GM21825 (cell line): Measurements from ENCODE around the gene PARD6B.
"Not testable (repeated sequence)": the region's sequence is repeated elsewhere in the genome, so short reads cannot be mapped to it uniquely, and the experiment has no call there.

Experiments
- ATAC-seq: cut with Tn5 transposase; IDR thresholded peaks from one replicate; pipeline ENCODE4 v1.9.1; 2021; ENCODE audit warnings: mild to moderate bottlenecking, moderate library complexity; ENCODE audit not compliant: unreplicated experiment

PARD6B gene

DNA sequence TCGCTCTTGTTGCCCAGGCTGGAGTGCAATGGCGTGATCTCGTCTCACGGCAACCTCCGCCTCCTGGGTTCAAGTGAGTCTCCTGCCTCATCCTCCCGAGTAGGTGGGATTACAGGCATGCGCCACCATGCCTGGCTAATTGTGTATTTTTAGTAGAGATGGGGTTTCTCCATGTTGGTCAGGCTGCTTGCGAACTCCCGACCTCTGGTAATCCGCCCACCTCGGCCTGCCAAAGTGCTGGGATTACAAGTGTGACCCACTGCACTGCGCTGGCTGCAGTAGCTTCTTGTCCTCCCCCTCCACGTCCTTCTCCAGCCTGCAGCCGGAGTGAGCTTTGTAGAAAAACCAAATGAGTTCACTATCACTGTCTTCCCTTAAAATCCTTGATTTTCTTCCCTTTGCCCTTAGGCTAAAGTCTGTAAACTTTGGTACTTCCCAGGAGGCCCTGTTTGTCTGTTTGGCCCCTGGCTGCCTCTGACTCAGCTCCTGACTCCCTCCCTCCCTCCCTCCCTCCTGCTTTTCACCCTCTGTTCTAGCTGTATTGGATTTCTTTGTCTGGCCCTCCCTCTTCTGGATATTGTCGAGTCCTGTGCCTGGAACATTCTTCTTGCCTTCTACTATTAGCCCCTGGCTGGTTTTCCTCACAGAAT lies 12.9 kb downstream of the PARD6B start:
- ATAC-seq, result no peak

DNA sequence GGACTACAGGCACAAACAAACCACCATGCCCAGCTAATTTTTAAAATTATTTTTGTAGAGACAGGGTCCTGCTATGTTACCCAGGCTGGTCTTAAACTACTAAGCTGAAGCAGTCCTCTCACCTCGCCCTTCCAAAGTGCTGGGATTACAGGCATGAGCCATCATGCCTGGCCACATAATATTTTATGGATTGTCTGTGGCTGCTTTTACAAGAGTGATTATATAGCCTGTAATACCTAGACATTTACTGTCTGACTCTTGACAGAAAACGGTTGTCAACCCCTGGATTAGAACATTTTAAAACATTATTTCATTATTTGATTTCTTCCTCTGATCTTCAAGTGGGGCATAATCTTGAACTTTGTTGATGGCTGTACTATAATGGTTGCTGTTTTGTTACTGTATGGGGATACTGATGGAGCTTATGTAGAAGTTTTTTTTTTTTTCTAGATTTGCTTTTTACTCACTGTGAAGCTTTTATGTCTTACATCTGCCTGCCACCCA lies 14.3 kb downstream of the PARD6B start:
- no peak for ATAC-seq

DNA sequence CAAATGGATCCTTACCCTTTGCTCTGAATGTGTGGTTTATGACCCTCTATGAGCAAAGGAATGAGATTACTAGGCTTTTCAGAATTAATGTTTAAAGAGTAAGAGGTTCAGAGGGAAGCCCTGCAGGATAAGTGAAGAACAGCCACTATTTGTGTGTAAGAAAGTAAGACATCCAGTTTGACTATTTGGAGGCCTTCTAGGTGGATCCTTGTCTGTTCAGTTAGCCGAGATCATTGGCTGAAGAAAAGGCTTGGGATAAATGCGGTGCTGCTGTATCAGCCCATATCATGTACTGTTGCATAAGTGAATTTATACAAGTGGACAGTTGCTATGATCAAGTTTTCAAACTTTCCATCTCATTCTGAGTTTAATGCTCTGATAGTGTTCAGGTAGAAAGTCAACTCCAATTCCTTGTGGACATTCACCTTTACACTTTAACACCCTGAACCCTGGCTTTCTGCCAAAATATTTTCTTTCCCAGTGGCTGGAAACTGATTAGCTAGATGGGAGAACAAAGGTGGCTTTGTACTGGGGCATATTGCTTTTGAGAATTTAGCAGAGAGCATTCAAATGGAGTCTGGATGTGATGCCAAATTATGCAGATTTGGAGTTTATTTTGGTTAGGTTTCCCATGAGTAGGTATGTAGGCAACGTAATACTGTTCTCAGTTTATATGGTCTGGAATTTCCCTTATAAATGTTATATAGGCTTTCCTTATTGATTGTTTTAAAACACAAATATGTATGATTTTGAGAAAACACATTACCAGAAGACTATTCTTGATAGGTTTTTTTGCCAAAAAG lies 15.0 kb downstream of the PARD6B start:
- no peak for ATAC-seq

DNA sequence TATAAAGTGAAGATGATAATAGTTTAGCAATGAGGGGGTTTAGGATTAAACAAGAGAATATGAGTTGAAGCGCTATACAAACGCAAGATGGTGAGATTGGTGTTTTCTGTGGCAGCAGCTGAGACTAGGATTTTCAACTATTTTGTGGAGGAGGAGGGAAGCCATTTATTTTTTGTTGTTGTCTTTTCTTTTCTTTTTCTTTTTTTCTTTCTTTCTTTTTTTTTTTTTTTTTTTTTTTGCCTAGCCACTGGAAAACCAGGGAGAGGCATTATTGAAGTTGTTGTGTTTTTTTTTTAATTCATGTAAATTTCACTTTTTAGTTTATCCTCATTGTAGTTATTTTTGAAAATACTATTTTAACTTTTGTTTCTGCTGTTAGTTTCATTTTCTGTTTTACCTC lies 15.9 kb downstream of the PARD6B start:
- no peak for ATAC-seq

DNA sequence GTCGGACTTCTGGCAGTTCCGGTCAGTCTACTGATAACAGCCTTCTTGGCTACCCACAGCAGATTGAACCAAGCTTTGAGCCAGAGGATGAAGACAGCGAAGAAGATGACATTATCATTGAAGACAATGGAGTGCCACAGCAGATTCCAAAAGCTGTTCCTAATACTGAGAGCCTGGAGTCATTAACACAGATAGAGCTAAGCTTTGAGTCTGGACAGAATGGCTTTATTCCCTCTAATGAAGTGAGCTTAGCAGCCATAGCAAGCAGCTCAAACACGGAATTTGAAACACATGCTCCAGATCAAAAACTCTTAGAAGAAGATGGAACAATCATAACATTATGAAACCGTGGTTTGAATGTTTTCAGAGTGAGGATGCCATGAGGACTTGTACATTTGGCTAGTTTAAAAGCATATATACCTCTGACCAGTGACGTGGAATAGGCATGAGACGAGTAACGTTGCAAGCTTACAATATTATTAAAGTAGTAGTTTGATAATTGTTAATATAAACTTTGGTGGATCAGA lies 18.8 kb downstream of the PARD6B start:
- no peak for ATAC-seq

DNA sequence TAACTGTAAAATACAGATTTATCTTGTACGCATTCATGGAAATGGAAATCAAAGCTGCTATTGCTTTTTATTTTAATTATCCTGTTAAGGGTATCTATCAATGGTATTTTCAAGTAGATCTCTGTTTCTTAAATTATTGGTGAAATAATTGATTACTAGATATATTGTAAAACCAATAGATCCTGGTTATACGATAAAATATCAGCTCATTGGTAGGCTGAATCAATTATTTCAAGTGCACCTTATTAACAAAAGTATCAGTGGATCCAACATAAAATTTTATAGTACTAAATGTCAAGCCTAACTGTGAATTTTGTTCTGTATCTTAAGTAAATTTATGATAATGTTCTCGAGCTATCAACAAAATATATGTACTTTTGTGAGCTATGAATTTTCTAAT lies 21.8 kb downstream of the PARD6B start:
- ATAC-seq, result no peak

DNA sequence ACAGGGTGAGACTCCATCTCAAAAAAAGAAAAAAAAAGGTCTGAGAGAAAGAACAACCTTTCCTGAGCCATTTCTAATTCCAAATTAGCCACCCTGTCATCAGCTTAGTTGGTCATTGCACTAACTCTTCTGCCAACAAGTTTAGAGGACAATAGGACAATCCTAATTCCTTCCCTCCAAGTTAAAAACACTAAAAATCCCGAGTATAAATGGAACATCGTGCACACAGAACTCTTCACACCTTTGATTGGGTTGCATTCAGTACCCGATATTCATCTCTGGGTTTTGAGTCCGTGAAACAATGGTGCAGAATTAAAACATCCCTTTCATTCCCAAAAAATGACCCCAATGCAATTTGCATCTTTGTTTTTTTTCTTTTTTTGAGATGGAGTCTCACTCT lies 23.0 kb downstream of the PARD6B start:
- ATAC-seq, result no peak

DNA sequence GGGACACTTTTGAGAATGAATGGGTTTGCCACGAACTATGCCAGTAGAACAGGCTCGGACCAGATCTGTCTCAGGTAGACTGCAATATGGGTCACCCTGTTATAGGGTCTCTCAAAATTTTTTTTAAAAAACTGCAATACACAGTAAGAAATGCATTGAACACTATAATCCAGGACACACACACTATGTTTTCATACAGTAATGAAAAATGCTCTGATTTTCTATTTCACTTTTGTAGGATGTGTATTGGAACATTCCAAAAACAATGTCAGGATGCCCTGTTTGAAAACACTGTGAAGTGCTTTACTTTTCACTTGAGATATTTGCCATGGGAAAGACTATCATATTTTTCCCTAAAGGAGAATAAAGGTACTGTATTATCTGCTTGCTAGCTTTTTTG lies 25.1 kb downstream of the PARD6B start:
- ATAC-seq, result no peak

DNA sequence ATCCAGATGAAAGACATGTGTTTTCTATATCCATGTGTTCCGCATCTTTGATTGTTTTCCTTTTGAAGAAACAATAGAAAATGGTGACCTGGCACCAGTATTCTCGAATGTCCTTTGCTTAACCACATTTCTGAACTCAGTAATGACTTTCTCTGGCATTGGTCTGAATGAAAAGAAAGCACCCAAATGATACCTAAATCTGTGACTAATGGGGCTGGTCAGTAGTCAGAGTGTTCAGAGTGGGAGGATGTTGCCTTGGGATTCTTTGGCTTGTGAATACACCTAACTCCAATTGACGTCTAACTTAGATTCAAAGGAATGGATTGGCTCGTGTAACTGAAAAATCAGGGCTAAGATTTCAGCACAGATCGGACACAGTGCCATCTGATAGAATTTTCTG lies 27.1 kb downstream of the PARD6B start:
- ATAC-seq, result no peak

DNA sequence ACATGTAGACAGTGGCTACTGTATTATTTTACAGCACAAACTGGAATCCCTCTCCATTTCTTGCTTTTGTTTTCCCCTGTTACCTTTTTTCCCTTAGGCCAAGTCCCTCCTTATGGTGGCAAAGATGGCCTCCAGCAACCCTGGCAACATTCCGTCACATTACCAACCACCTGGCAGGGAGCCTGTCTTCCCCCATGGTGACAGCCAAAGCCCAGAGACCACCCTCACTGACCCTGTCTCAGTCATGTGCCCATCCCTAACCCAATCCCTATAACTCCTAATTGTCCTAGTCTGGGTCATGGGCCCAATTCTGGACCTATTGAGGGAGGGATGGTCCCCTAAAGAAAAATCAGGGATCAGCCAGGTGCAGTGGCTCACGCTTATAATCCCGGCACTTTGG lies 27.6 kb downstream of the PARD6B start:
- no peak for ATAC-seq

DNA sequence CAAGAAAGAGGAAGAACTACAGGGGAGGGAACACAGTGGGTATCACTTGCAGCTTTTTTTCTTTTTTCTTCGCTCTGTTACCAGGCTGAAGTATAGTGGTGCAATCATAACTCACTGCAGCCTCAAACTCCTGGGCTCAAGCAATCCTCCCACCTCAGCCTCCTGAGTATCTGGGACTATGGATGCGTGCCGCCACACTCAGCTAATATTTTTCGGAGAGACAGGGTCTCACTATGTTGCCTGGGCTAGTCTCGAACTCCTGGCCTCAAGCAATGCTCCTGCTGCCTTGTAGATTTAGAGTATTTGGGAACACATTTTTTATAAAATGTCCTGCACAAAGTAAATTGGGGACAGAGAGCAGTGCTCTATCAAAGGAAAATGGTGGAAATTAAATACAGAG lies 28.3 kb downstream of the PARD6B start:
- no peak for ATAC-seq

DNA sequence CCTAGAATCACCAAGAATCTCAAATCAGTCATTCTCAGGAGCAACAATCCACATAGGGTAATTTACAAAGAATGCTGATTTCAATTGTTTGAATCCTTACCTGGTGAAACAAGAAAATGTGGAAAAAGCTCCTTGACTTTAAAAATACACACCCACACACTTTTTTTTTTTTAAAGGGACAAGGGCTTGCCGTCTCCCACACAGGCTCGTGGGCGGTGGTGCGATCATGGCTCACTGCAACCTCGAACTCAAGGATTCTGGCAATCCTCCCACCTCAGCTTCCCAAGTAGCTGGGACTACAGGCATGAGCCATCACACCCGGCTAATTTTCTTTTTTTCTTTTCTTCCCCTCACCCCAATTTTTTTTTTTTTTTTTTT lies 30.7 kb downstream of the PARD6B start:
- no peak for ATAC-seq

DNA sequence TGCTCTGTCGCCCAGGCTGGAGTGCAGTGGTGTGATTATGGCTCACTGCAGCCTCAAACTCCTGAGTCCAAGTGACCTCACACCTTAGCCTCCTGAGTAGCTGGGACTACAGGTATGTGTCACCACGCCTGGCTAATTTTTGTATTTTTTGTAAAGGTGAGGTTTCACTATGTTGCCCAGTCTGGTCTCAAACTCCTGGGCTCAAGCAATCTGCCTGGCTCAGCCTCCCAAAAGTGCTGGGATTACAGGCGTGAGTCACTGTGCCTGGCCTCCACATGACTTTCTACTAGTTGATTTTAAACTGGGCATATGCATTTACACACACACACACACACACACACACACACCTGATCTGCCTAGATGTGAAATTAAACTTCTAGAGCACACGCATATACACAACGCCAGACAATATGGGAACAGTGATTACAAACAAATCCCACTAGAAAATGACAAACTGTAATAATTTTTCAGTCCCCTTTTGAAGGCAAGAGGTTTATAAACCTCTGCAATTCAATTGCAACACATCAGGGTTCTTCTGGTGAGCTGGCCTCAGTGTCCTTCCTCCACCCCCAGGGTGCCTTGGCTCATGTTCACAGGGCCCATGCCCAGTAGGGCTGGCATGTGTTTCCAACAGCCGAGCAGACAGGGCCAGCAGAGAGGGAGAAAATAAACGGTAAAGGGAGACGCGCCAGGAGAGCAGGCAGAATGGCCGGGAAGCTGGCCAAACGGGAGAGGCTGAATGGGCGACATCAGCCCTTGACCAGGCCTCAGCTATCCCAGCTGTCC lies 31.2 kb downstream of the PARD6B start:
- no peak for ATAC-seq

DNA sequence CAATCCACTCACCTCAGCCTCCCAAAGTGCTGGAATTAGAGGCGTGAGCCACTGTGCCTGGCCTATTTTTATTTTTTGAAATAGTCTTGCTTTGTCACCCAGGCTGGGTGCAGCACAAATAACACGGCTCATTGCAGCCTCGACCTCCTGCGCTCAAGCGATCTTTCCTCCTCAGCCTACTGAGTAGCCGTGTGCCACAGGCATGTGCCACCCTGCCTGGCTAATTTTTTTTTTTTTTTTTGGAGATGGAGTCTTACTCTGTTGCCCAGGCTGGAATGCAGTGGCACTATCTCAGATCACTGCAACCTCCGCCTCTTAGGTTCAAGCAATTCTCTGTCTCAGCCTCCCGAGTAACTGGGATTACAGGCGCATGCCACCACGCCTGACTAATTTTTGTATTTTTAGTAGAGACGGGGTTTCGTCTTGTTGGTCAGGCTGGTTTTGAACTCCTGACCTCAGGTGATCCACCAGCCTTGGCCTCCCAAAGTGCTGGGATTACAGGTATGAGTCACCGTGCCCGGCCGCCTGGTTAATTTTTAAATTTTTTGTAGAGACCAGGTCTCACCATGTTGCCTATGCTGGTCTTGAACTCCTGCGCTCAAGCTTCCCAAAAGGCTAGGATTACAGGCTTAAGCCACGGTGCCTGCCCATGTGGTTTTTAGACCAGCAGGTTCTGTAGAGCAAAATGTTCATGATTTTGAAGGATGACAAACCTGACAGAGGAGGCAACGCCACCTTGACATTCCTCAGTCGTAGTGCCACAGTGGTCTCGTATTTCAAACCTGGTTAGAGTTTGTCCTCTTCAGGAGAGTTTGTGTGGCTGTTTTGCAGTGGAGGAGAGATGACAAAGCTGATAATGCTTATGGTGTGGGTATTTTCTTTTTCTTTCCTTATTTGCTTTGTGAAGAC lies 32.4 kb downstream of the PARD6B start:
- ATAC-seq, result not testable (repeated sequence)

DNA sequence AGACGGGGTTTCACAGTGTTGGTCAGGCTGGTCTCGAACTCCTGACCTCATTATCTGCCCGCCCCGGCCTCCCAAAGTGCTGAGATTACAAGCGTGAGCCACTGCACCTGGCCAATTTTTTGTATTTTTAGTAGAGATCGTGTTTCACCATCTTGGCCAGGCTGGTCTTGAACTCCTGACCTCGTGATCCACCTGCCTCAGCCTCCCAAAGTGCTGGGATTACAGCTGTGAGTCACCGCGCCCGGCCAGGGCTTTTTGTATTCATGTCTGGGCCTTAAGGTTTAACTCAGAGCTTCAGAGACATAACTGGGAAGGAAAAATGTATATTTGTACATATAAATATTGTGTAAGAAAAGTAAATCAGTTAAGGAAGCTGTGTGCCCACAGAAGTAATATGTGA lies 33.9 kb downstream of the PARD6B start:
- not testable (repeated sequence) for ATAC-seq

DNA sequence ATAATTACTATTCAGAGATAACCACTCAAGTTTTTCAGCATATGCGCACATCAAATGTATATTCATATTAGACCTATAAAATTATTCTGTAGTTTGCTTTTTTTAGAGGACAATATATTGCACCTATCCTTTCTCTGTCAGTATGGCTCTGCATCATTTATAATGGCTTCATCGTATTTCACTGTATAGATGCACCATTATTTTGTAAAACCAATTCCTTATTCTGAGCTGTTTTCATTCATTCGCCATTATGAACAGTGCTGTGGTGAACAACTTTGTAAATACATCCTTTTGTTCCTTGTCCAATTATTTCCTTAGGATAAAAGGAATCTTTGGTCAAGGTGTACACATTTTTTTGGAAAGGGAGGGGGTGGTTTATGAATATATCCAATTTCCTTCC lies 34.3 kb downstream of the PARD6B start:
- no peak for ATAC-seq

DNA sequence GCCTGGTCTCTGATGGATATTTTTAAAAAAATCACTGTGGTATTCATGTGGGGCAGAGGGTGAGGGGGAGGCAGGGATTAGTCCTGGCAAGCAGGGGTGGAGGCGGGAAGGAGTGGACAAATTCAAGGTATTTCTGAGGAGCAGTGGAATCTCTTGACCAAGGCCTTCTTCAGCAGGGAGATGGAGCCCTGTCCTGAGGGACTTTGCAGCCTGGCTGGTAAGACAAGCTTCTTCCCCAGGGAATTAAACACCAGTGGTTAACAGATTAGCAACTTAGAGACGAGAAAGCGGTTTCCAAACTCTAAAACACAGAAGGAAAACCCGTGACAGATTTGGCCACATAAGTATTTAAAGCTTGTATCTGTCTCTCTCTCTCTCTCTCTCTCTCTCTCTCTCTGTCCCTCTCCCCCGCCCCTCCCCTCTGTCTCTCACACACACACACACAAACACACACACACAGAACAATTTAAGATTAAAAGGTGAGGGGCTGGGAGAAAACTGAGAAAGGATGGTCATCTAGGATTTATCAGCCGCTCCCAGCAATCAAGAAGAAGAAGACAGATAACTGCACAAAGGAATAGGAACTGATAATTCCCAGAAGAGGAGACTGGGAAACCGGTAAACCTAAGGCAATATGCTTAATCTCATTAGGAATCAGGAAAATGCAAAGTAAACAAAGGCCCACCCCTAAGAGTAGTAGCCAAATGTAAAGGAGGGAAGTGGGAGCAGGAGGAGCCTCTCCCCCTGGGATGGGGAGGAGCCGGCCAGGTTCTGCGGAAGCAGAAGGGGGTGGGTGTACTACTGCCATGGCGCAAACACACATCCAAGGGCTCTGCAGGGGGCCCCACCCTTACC lies 35.8 kb downstream of the PARD6B start:
- not testable (repeated sequence) for ATAC-seq

DNA sequence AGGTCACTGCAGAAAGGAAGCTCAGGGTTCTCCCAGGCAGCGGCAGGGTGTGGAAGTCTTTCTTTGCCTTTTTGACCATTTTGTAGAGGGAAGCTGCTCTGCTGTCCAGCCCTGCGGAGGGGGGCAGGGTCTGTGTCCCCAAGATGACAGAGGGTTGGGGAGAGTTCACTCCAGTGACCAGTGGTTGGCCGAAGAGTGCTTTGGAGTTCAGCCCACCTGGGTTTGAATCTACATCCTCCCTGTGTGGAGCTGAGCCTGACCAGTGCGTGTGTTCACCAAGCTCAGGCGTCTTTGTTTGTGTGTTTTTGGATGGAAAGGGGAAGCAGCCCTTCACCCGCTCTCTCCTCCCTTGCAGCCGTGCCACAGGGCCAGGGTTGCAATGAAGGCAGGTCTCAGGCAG lies 37.6 kb downstream of the PARD6B start:
- not testable (repeated sequence) for ATAC-seq

DNA sequence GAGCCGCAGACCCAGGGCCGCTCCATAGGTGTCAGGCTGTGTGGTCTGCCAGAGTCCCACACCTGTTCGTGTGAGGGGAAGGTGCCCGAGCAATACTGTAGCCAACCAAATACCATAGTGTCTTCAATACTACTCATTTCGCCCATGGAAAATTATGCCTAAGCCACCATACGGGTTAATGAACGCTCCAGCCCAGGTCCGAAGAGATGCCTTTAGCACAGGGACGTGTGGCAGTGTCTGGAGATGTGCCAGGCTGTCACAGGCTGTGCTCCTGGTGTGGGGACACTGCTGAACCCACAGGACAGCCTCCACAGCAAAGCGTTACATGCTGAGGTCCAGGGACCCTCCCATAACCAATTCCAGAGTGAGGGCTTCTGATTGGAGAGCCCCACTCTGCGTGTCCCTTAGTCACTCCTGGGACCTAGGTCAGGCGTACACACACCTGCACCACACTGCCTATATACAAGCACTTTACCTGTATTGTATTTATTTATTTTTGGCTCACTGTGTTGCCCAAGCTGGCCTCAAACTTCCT lies 38.2 kb downstream of the PARD6B start:
- not testable (repeated sequence) for ATAC-seq
